T-cell (primary cell): ENCODE data around the gene HSD11B1L. TPM values are rescaled to one million over a fixed set of nuclear protein-coding genes. Genes with fewer than 3 reads are reported as not detected.

ENCODE experiments used
- ATAC-seq, 4 experiments: fragments of 200-7000 bp in 3 of 4; fragments of 150-1000 bp in 1 of 4; cut with Tn5 transposase; replicated peaks in 1 of 4; 1 replicate in 3 of 4; 2 replicates in 1 of 4; pipeline ENCODE4 v1.10.0; 2021; ENCODE audit warnings: moderate library complexity in 3 of 4, mild to moderate bottlenecking in 2 of 4, moderate number of reproducible peaks in 1 of 4
- CTCF ChIA-PET, 2 donors: fragments of 300-600 bp; sonication (Branson Sonifier 250); formaldehyde crosslinking; loops; one replicate each; lab custom pipeline; 2022; ENCODE audit warnings: antibody characterized with exemption in 2 of 2; lab: Charles Lee
- POLR2A ChIA-PET, 2 donors: fragments of 300-600 bp; sonication (Branson Sonifier 250); formaldehyde crosslinking; loops; one replicate each; lab custom pipeline; 2022; ENCODE audit warnings: antibody characterized with exemption in 2 of 2; lab: Charles Lee
- DNase-seq, 35 experiments: peaks; one replicate each; pipeline versions ENCODE4 v3.0.0 to v3.0.0-alpha.2; 2013 to 2023
- H3K27ac ChIP-seq: one replicate; pipeline ENCODE4 v1.5.1; 2013; ENCODE audit warnings: low read length
- H3K27me3 ChIP-seq, 2 experiments: replicated peaks in 1 of 2; 1 replicate in 1 of 2; 2 replicates in 1 of 2; pipeline versions ENCODE4 v1.6.1 to v1.7.0; 2013; ENCODE audit warnings: low read length in 1 of 2, mixed read lengths in 1 of 2; ENCODE audit not compliant: control insufficient read depth in 2 of 2, insufficient read depth in 2 of 2; ENCODE audit errors: extremely low read depth in 1 of 2
- H3K36me3 ChIP-seq, 2 donors: 1 replicate in 1 of 2; 2 replicates in 1 of 2; pipeline versions ENCODE4 v1.6.1 to v1.7.0; 2013; ENCODE audit warnings: low read length in 1 of 2; ENCODE audit not compliant: control insufficient read depth in 2 of 2, insufficient read depth in 1 of 2; ENCODE audit errors: extremely low read depth in 1 of 2
- H3K4me1 ChIP-seq, 2 experiments: 1 replicate in 1 of 2; 2 replicates in 1 of 2; pipeline versions ENCODE4 v1.6.1 to v1.7.0; 2013; ENCODE audit warnings: low read length in 2 of 2, mixed read lengths in 1 of 2; ENCODE audit not compliant: insufficient read depth in 2 of 2, control insufficient read depth in 1 of 2; ENCODE audit errors: extremely low read depth in 1 of 2
- H3K4me3 ChIP-seq, 2 donors: 1 replicate in 1 of 2; 2 replicates in 1 of 2; pipeline versions ENCODE4 v1.5.1 to v1.7.0; 2013; ENCODE audit warnings: mild to moderate bottlenecking in 2 of 2, low read length in 1 of 2, moderate library complexity in 1 of 2; ENCODE audit not compliant: control insufficient read depth in 1 of 2; ENCODE audit errors: extremely low read depth in 1 of 2
- H3K9me3 ChIP-seq: 2 replicates; pipeline ENCODE4 v1.7.0; 2013
- H3K27ac Mint-ChIP-seq, 2 donors: one replicate each; pipeline ENCODE4 v1.8.0; 2020 to 2021; ENCODE audit warnings: mild to moderate bottlenecking in 2 of 2, mixed read lengths in 2 of 2
- H3K27me3 Mint-ChIP-seq, 2 donors: one replicate each; pipeline ENCODE4 v1.8.0; 2021 to 2022; ENCODE audit warnings: mixed read lengths in 2 of 2
- H3K36me3 Mint-ChIP-seq: one replicate; pipeline ENCODE4 v1.8.0; 2021; ENCODE audit warnings: mixed read lengths
- H3K4me1 Mint-ChIP-seq, 3 donors: one replicate each; pipeline ENCODE4 v1.8.0; 2020 to 2022; ENCODE audit warnings: mixed read lengths in 3 of 3, mild to moderate bottlenecking in 1 of 3
- H3K4me3 Mint-ChIP-seq, 3 donors: one replicate each; pipeline ENCODE4 v1.8.0; 2020 to 2022; ENCODE audit warnings: mild to moderate bottlenecking in 3 of 3, mixed read lengths in 3 of 3, moderate library complexity in 3 of 3
- H3K9me3 Mint-ChIP-seq, 3 donors: one replicate each; pipeline ENCODE4 v1.8.0; 2020 to 2022; ENCODE audit warnings: mixed read lengths in 3 of 3
- WGBS: methylation state at CpG from one replicate; pipeline ENCODE4 v1.1.5; 2013; ENCODE audit warnings: missing lambda C conversion rate; ENCODE audit not compliant: insufficient coverage; 5-methylcytosine and 5-hydroxymethylcytosine counted together
- total RNA-seq, 35 experiments: library from RNA in 6 of 35; stranded (reverse) in 6 of 35; fragments of 120-200 nt in 1 of 35; gene quantifications; one replicate each; pipeline versions ENCODE4 v1.2.1 to v1.2.4 and lab custom pipeline; 2013 to 2026

HSD11B1L gene
- total RNA-seq, 5 donors from 2014 or later (not counting 1 experiment from before 2014, with no cell fraction given), result 3.2 to 6.1 (median 4.4) TPM

- WGBS, result 92% methylated on average over 9 of the region's 9 CpGs
- Mint-ChIP-seq H3K36me3 (no peaks in the 10 kb centered on the region), H3K27me3 (no peaks in the 10 kb centered on the region), H3K4me1 (peaks cover 28 to 32% (median 30%) of the 10 kb centered on the region in 3 donors), H3K4me3 (no peak overlapping the region), H3K9me3 (no peaks in the 10 kb centered on the region), H3K27ac (no peak overlapping the region)
- Histone ChIP-seq H3K27ac (no peak overlapping the region), H3K36me3 (peaks cover 3% of the 10 kb centered on the region in 2 donors), H3K9me3 (no peaks in the 10 kb centered on the region), H3K4me1 (peaks cover 5 to 25% of the 10 kb centered on the region in 2 experiments), H3K4me3 (no peak overlapping the region), H3K27me3 (no peaks in the 10 kb centered on the region)
- CTCF ChIA-PET, result no interaction called here
- POLR2A ChIA-PET, result no interaction called here
- DNase-seq (no peak), ATAC-seq (no peak)
Observed at GRCh38 chr19:5677580-5677979, 3.2 kb upstream of the HSD11B1L start.

GRCh38 chr19:5678071-5678718 lies 2.6 kb upstream of the HSD11B1L start:
- WGBS, result 97% methylated on average over 17 of the region's 22 CpGs

GRCh38 chr19:5679289-5680083 lies 1.3 kb upstream of the HSD11B1L start:
- H3K27me3 ChIP-seq, result no peaks in the 10 kb centered on the region
- peaks cover 3% of the 10 kb centered on the region in 2 donors for H3K36me3 ChIP-seq
- Mint-ChIP-seq H3K9me3 (no peaks in the 10 kb centered on the region), H3K27ac (peak overlapping the region; percentile 97 to 100), H3K36me3 (no peaks in the 10 kb centered on the region), H3K27me3 (no peaks in the 10 kb centered on the region), H3K4me3 (peak overlapping the region; percentile 84 to 97 (median 90)), H3K4me1 (peaks cover 28 to 32% (median 32%) of the 10 kb centered on the region in 3 donors)
- no peak for ATAC-seq
- peaks cover 5 to 25% of the 10 kb centered on the region in 2 experiments for H3K4me1 ChIP-seq
- POLR2A ChIA-PET, result no interaction called here
- WGBS, result 40% methylated on average over 21 of the region's 26 CpGs
- peak overlapping the region; percentile 99 for H3K27ac ChIP-seq
- no peaks in the 10 kb centered on the region for H3K9me3 ChIP-seq
- CTCF ChIA-PET, result no interaction called here
- peak overlapping the region; percentile 79 to 80 for H3K4me3 ChIP-seq
- DNase-seq, result no peak

More at GRCh38 chr19:5678071-5678718, 2.6 kb upstream of the HSD11B1L start:
- POLR2A ChIA-PET, result no interaction called here
- H3K9me3 Mint-ChIP-seq, result no peaks in the 10 kb centered on the region
- Histone ChIP-seq H3K36me3 (peaks cover 3% of the 10 kb centered on the region in 2 donors), H3K27ac (no peak overlapping the region), H3K9me3 (no peaks in the 10 kb centered on the region), H3K4me1 (peaks cover 5 to 25% of the 10 kb centered on the region in 2 experiments), H3K4me3 (no peak overlapping the region), H3K27me3 (no peaks in the 10 kb centered on the region)
- CTCF ChIA-PET, result no interaction called here
- ATAC-seq, result no peak
- H3K36me3 Mint-ChIP-seq, result no peaks in the 10 kb centered on the region
- no peaks in the 10 kb centered on the region for H3K27me3 Mint-ChIP-seq
- peaks cover 28 to 32% (median 32%) of the 10 kb centered on the region in 3 donors for H3K4me1 Mint-ChIP-seq
- DNase-seq, result no peak
- no peak overlapping the region for H3K4me3 Mint-ChIP-seq
- no peak overlapping the region for H3K27ac Mint-ChIP-seq

GRCh38 chr19:5680084-5680436 lies 767 bp upstream of the HSD11B1L start:
- CTCF ChIA-PET, result no interaction called here
- Mint-ChIP-seq H3K9me3 (no peaks in the 10 kb centered on the region), H3K27ac (peak overlapping the region; percentile 97 to 100), H3K36me3 (no peaks in the 10 kb centered on the region), H3K4me1 (peaks cover 28 to 32% (median 32%) of the 10 kb centered on the region in 3 donors), H3K4me3 (peak overlapping the region; percentile 84 to 97 (median 90)), H3K27me3 (no peaks in the 10 kb centered on the region)
- POLR2A ChIA-PET, result no interaction called here
- no peaks in the 10 kb centered on the region for H3K27me3 ChIP-seq
- peak overlapping the region; percentile 79 to 80 for H3K4me3 ChIP-seq
- H3K36me3 ChIP-seq, result peaks cover 3% of the 10 kb centered on the region in 2 donors
- H3K27ac ChIP-seq, result peak overlapping the region; percentile 99
- peaks cover 5 to 25% of the 10 kb centered on the region in 2 experiments for H3K4me1 ChIP-seq
- 0% methylated on average over 14 of the region's 23 CpGs for WGBS
- no peak for ATAC-seq
- no peak for DNase-seq
- no peaks in the 10 kb centered on the region for H3K9me3 ChIP-seq

- no peaks in the 10 kb centered on the region for H3K9me3 Mint-ChIP-seq
- ATAC-seq, result no peak
- no peak for DNase-seq
- POLR2A ChIA-PET, result no interaction called here
- Histone ChIP-seq H3K36me3 (peaks cover 3% of the 10 kb centered on the region in 2 donors), H3K9me3 (no peaks in the 10 kb centered on the region), H3K4me1 (peaks cover 5 to 31% of the 10 kb centered on the region in 2 experiments), H3K27ac (no peak overlapping the region), H3K27me3 (no peaks in the 10 kb centered on the region), H3K4me3 (peak overlapping the region; percentile 79 to 80)
- peak overlapping the region; percentile 50 to 84 (median 56) for H3K4me3 Mint-ChIP-seq
- H3K27ac Mint-ChIP-seq, result peak overlapping the region; percentile 52 to 64
- WGBS, result 70% methylated on average over 14 of the region's 17 CpGs
- H3K4me1 Mint-ChIP-seq, result peaks cover 31 to 40% (median 36%) of the 10 kb centered on the region in 3 donors
- CTCF ChIA-PET, result no interaction called here
- H3K36me3 Mint-ChIP-seq, result no peaks in the 10 kb centered on the region
- no peaks in the 10 kb centered on the region for H3K27me3 Mint-ChIP-seq
Observed at GRCh38 chr19:5681391-5682106, 722 bp downstream of the HSD11B1L start.

GRCh38 chr19:5682107-5682482 lies 1.3 kb downstream of the HSD11B1L start:
- H3K4me3 ChIP-seq, result no peak overlapping the region
- no peak overlapping the region for H3K27ac ChIP-seq
- Mint-ChIP-seq H3K4me3 (peak overlapping the region; percentile 50 to 84 (median 56)), H3K27me3 (no peaks in the 10 kb centered on the region), H3K36me3 (no peaks in the 10 kb centered on the region), H3K27ac (peak overlapping the region; percentile 12 to 60), H3K4me1 (peaks cover 31 to 41% (median 38%) of the 10 kb centered on the region in 3 donors), H3K9me3 (no peaks in the 10 kb centered on the region)
- WGBS, result 95% methylated on average over 3 of the region's 3 CpGs
- ChIA-PET CTCF (no interaction called here), POLR2A (no interaction called here)
- peaks cover 3% of the 10 kb centered on the region in 2 donors for H3K36me3 ChIP-seq
- no peak for DNase-seq
- no peaks in the 10 kb centered on the region for H3K27me3 ChIP-seq
- no peak for ATAC-seq
- no peaks in the 10 kb centered on the region for H3K9me3 ChIP-seq
- peaks cover 5 to 36% of the 10 kb centered on the region in 2 experiments for H3K4me1 ChIP-seq
